AG09309 (cell line): ENCODE results near the gene MYO1A.
A peak's percentile ranks its signal among the peaks of the same experiment; 100 is the strongest.

Experiments used
- DNase-seq: peaks from one replicate; pipeline ENCODE4 v3.0.0-alpha.2; 2010; ENCODE audit warnings: low read depth
- H3K4me3 ChIP-seq: 2 replicates; pipeline ENCODE4 v1.5.1; 2011; ENCODE audit warnings: mild to moderate bottlenecking, low read depth, low read length, moderate library complexity; ENCODE audit not compliant: control insufficient read depth
- CTCF ChIP-seq: IDR thresholded peaks from 2 replicates; pipeline ENCODE4 v1.5.1; 2011; ENCODE audit warnings: mild to moderate bottlenecking, low read depth, low read length, inconsistent platforms; ENCODE audit not compliant: insufficient read depth, control insufficient read depth; ENCODE audit errors: missing control alignments

The MYO1A gene

DNA sequence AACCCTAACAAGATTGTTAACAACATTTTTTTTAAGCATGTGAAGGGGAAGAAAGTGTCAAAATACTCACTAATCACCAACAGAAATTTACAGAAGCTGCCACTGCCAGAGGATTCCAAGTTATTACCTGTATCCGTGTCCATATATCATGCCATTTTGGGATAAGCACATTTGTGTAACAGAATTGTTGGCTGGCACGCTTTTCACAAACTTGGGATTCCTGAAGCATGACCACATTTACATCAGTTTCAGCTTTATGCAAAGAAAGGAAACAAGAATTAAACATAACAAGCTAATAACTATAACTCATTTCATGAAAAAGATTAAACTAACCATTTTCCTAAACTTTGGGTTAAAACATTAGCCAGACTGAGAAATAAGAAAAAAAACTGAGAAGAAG lies 22.7 kb upstream of the MYO1A start:
- DNase-seq = no peak
- no peak overlapping the region for H3K4me3 ChIP-seq
- no peak for TF ChIP-seq CTCF

DNA sequence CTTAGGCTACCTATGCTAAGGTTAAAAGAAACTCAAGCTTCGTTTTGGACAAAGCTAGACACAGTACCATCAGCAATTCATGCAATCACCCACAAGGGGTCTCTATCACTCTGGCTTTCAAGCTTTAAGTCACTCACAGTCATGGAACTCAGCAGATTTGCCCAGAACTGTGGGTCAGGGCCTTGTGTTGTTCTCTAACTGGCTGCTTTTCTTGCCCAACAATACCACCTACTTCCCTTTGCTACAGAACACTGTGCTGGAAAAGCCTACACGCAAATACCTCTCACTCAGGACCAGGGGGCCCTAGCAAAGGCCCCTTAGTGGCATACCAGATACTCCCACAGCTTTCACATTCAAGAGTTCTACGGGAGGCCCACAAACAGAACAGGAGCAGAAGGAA lies 19.6 kb upstream of the MYO1A start:
- peak; percentile 76 for DNase-seq
- no peak overlapping the region for H3K4me3 ChIP-seq
- TF ChIP-seq CTCF = peak; percentile 82

DNA sequence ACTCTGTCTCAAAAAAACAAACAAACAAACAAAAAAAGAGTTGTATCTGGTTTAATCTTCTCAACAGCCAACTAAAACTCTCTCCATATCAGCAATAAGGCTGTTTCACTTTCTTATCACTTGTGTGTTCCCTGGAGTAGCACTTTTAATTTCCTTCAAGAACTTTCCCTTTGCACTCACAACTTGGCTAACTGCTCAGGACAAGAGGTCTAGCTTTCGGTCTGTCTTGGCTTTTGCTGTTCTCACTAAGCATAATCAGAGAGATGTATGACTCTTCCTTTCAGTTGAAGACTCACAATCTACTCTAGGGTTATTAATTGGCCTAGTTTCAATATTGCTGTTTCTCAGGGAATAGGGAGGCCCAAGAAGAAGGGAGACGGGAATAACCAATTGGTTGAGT lies 16.3 kb upstream of the MYO1A start:
- no peak for TF ChIP-seq CTCF
- no peak for DNase-seq
- H3K4me3 ChIP-seq = no peak overlapping the region

GRCh38 chr12:57063991-57064685 lies 14.2 kb upstream of the MYO1A start:
- TF ChIP-seq CTCF = no peak
- no peak for DNase-seq
- no peak overlapping the region for H3K4me3 ChIP-seq

DNA sequence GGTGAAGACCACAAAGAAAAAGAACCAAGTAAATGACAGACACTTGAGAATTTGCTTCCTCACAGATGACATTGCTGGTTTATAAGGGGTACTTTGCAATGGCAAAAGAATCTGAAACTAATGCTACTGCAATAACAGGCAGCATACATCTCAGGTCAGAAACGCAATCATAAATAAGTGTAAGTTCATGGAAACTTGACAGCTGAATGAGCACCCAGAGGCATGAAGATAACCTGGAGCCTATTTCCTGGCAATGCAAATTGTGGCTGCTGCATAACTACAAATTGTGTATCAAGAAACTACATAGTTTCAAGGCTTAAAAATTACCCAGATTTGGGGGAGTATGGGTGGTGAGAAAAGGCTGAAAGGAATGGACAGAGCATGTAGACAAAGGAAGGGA lies 8.5 kb upstream of the MYO1A start:
- no peak for DNase-seq
- no peak for TF ChIP-seq CTCF
- no peak overlapping the region for H3K4me3 ChIP-seq

DNA sequence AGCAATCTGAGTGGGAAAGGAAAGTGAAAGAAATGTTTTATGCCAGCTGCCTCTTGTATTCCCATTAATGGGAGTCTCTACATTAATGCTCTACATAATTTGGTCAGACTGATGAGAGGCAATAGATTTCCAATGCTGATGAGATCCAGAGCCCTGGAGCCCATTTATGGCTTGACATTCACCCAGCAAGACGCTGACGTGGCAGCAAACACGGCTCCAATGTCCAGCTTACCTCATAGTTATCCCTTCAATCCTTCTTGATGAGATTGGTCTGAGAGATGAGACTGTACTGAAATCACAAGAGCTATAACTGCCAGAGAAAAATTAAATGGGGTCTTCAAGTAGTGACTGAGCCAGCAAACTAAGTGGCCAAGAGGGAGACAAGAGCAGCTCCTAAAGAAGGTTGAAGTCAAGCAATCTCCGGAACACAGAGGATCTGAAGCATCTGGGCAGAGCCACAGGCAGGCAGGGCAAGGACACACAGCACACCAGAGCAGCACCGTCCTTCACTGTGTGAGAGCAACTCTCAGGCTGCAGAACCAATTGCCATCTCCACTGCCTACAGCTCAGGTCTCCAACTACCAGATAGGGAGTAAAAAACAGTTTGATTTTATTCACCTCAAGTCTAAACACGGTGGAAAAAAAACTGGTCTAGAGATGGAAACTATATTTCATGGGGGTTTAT lies 7.3 kb upstream of the MYO1A start:
- TF ChIP-seq CTCF = no peak
- DNase-seq = no peak
- no peak overlapping the region for H3K4me3 ChIP-seq
